ENCODE results near the gene AGAP3. TPM values are rescaled to one million over a fixed set of nuclear protein-coding genes. Genes with fewer than 3 reads are reported as not detected.
A peak's percentile ranks its signal among the peaks of the same experiment; 100 is the strongest.

Gene AGAP3
- total and polyA plus RNA-seq, 2 donors (not counting 1 experiment from before 2014, with no cell fraction given), result 21.1 to 22.3 TPM

- Histone ChIP-seq H3K27ac (ENCODE audit: low read length in 2 of 2) (peak overlapping the region in 1 of 2 donors; percentile 33), H2AFZ (ENCODE audit: insufficient read depth, low read depth, low read length, poor library complexity, severe bottlenecking) (peak overlapping the region; percentile 84), H3K79me2 (ENCODE audit: control insufficient read depth, insufficient read depth, low read length) (peaks cover 15% of the 10 kb centered on the region), H3K4me3 (ENCODE audit: control extremely low read depth in 1 of 5, extremely low read depth in 1 of 5, insufficient read depth in 1 of 5, low read depth in 2 of 5, low read length in 4 of 5) (peak overlapping the region in 4 of 5 experiments; percentile 43 to 75 (median 68)), H3K27me3 (replicated peaks in 1 of 4; ENCODE audit: control extremely low read depth in 1 of 4, control insufficient read depth in 3 of 4, insufficient read depth in 4 of 4, low read length in 3 of 4) (peaks cover 0 to 57% (median 17%) of the 10 kb centered on the region in 4 experiments), H4K20me1 (ENCODE audit: control insufficient read depth, insufficient read depth, low read length, poor library complexity, severe bottlenecking) (peaks cover 8% of the 10 kb centered on the region), H3K9me3 (ENCODE audit: control extremely low read depth in 1 of 3, control insufficient read depth in 2 of 3, insufficient read depth in 1 of 3, low read length in 2 of 3) (peaks cover 0 to 4% (median 0%) of the 10 kb centered on the region in 3 donors), H3K36me3 (replicated peaks in 1 of 2; ENCODE audit: control extremely low read depth in 1 of 2, control insufficient read depth in 1 of 2, extremely low read depth in 1 of 2, insufficient read depth in 2 of 2, low read length in 1 of 2) (no peaks in the 10 kb centered on the region), H3K4me1 (ENCODE audit: control insufficient read depth in 2 of 2, insufficient read depth in 2 of 2, low read length in 2 of 2) (peaks cover 52 to 53% of the 10 kb centered on the region in 2 donors), H3K4me2 (replicated peaks; ENCODE audit: low read depth, low read length, poor library complexity, severe bottlenecking) (peak overlapping the region; percentile 100), H3K9ac (ENCODE audit: low read length) (peak overlapping the region; percentile 83)
- intact Hi-C loops (cut with micrococcal nuclease), result loop anchor here (1.0 to 10.0 kb wide), 4 partner anchors 24 to 848 kb away; no protein-coding TSS in a partner anchor
- Mint-ChIP-seq H3K27me3 (peaks cover 23% of the 10 kb centered on the region), H3K9me3 (ENCODE audit: insufficient read depth) (no peaks in the 10 kb centered on the region), H3K4me3 (peak overlapping the region; percentile 91), H3K4me1 (peaks cover 45% of the 10 kb centered on the region), H3K27ac (peak overlapping the region; percentile 72)
- DNase-seq (peak; percentile 62), ATAC-seq (ENCODE audit: low read depth) (no peak)
- no peak for TF ChIP-seq EZH2 (IDR thresholded peaks at IDR 0.05; ENCODE audit: borderline replicate concordance, insufficient read depth, low read depth, low read length, poor library complexity, severe bottlenecking)
- no peak for TF ChIP-seq CTCF (IDR thresholded peaks at IDR 0.05)
- under 1% methylated on average over 55 of the region's 56 CpGs for WGBS (ENCODE audit: insufficient coverage)
- ChIA-PET CTCF (no interaction called here), POLR2A (no interaction called here)
These were observed 548 bp downstream of the AGAP3 start for GRCh38 chr7:151086802-151087244.

- Histone ChIP-seq H3K4me2 (replicated peaks; ENCODE audit: low read depth, low read length, poor library complexity, severe bottlenecking) (peak overlapping the region; percentile 100), H2AFZ (ENCODE audit: insufficient read depth, low read depth, low read length, poor library complexity, severe bottlenecking) (peak overlapping the region; percentile 84), H3K36me3 (replicated peaks in 1 of 2; ENCODE audit: control extremely low read depth in 1 of 2, control insufficient read depth in 1 of 2, extremely low read depth in 1 of 2, insufficient read depth in 2 of 2, low read length in 1 of 2) (no peaks in the 10 kb centered on the region), H3K27ac (ENCODE audit: low read length in 2 of 2) (peak overlapping the region in 1 of 2 donors; percentile 33), H3K9me3 (ENCODE audit: control extremely low read depth in 1 of 3, control insufficient read depth in 2 of 3, insufficient read depth in 1 of 3, low read length in 2 of 3) (peaks cover 0 to 4% (median 0%) of the 10 kb centered on the region in 3 donors), H3K4me1 (ENCODE audit: control insufficient read depth in 2 of 2, insufficient read depth in 2 of 2, low read length in 2 of 2) (peaks cover 46 to 47% of the 10 kb centered on the region in 2 donors), H3K4me3 (ENCODE audit: control extremely low read depth in 1 of 5, extremely low read depth in 1 of 5, insufficient read depth in 1 of 5, low read depth in 2 of 5, low read length in 4 of 5) (peak overlapping the region in 4 of 5 experiments; percentile 43 to 75 (median 68)), H4K20me1 (ENCODE audit: control insufficient read depth, insufficient read depth, low read length, poor library complexity, severe bottlenecking) (peaks cover 2% of the 10 kb centered on the region), H3K9ac (ENCODE audit: low read length) (peak overlapping the region; percentile 83), H3K79me2 (ENCODE audit: control insufficient read depth, insufficient read depth, low read length) (peaks cover 9% of the 10 kb centered on the region), H3K27me3 (replicated peaks in 1 of 4; ENCODE audit: control extremely low read depth in 1 of 4, control insufficient read depth in 3 of 4, insufficient read depth in 4 of 4, low read length in 3 of 4) (peaks cover 0 to 57% (median 17%) of the 10 kb centered on the region in 4 experiments)
- POLR2A ChIA-PET, result no interaction called here
- ATAC-seq (ENCODE audit: low read depth) (peak; percentile 7), DNase-seq (peak; percentile 69)
- H3K27ac Mint-ChIP-seq, result peak overlapping the region; percentile 72
- intact Hi-C loops (cut with micrococcal nuclease), result loop anchor here (1.0 to 10.0 kb wide), 4 partner anchors 24 to 847 kb away; no protein-coding TSS in a partner anchor
- peak; percentile 91 for TF ChIP-seq EZH2 (IDR thresholded peaks at IDR 0.05; ENCODE audit: borderline replicate concordance, insufficient read depth, low read depth, low read length, poor library complexity, severe bottlenecking)
- peak; percentile 33 for TF ChIP-seq CTCF (IDR thresholded peaks at IDR 0.05)
- CTCF ChIA-PET, result interaction anchor here (1.3 kb wide), 1 partner anchor 36 kb away, joined by 4 read pairs; no protein-coding TSS in a partner anchor
- H3K4me3 Mint-ChIP-seq, result peak overlapping the region; percentile 91
- WGBS (ENCODE audit: insufficient coverage), result 1% methylated on average over 69 of the region's 70 CpGs
- no peaks in the 10 kb centered on the region for H3K9me3 Mint-ChIP-seq (ENCODE audit: insufficient read depth)
- H3K27me3 Mint-ChIP-seq, result peaks cover 23% of the 10 kb centered on the region
- peaks cover 41% of the 10 kb centered on the region for H3K4me1 Mint-ChIP-seq
These were observed 1.2 kb downstream of the AGAP3 start for GRCh38 chr7:151087245-151088018.
